Ishikawa (cell line): Measurements from ENCODE around the gene KCNJ9.
A peak's percentile ranks its signal among the peaks of the same experiment; 100 is the strongest.

Experiments
- CEBPB ChIP-seq: IDR thresholded peaks from 2 replicates; pipeline ENCODE4 v1.6.1; 2012
- CREB1 ChIP-seq: IDR thresholded peaks from 2 replicates; pipeline ENCODE4 v1.6.1; 2012; ENCODE audit warnings: low read depth
- EGR1 ChIP-seq: IDR thresholded peaks from 2 replicates; pipeline ENCODE4 v1.6.1; 2012
- EP300 ChIP-seq: IDR thresholded peaks from 2 replicates; pipeline ENCODE4 v1.6.1; 2012; ENCODE audit warnings: borderline replicate concordance
- FOXM1 ChIP-seq: IDR thresholded peaks from 2 replicates; pipeline ENCODE4 v1.6.1; 2012; ENCODE audit warnings: low read depth, borderline replicate concordance
- MAX ChIP-seq: IDR thresholded peaks from 2 replicates; pipeline ENCODE4 v1.6.1; 2012
- NFIC ChIP-seq: IDR thresholded peaks from 2 replicates; pipeline ENCODE4 v1.6.1; 2012
- RAD21 ChIP-seq: IDR thresholded peaks from 2 replicates; pipeline ENCODE4 v1.6.1; 2012; ENCODE audit warnings: low read depth
- TAF1 ChIP-seq: IDR thresholded peaks from 2 replicates; pipeline ENCODE4 v1.6.1; 2012; ENCODE audit warnings: low read depth, mild to moderate bottlenecking
- TCF12 ChIP-seq: IDR thresholded peaks from 2 replicates; pipeline ENCODE4 v1.6.1; 2012; ENCODE audit warnings: low read depth
- TEAD4 ChIP-seq: IDR thresholded peaks from 2 replicates; pipeline ENCODE4 v1.6.1; 2012
- USF1 ChIP-seq: IDR thresholded peaks from 2 replicates; pipeline ENCODE4 v1.6.1; 2012
- YY1 ChIP-seq: IDR thresholded peaks from 2 replicates; pipeline ENCODE4 v1.6.1; 2012; ENCODE audit warnings: low read depth
- ZBTB7A ChIP-seq: IDR thresholded peaks from 2 replicates; pipeline ENCODE4 v1.6.1; 2012; ENCODE audit warnings: low read depth
- TF ChIP-seq, protein P1 (sequence below): IDR thresholded peaks from 2 replicates; pipeline ENCODE4 v1.6.1; 2012; ENCODE audit warnings: low read depth, mild to moderate bottlenecking

KCNJ9 gene

GRCh38 chr1:160081261-160081936 lies at the start of gene KCNJ9:
Gene KCNJ9, plus strand, starts transcription at chr1:160081538. Its CDS starts 2,493 bp downstream, at chr1:160084031.
- TF ChIP-seq NFIC (no peak), EP300 (no peak), YY1 (no peak), ZBTB7A (no peak), MAX (no peak), EGR1 (no peak), TAF1 (no peak)

- TF ChIP-seq MAX: no peak
- TF ChIP-seq ZBTB7A: no peak
- no peak for TF ChIP-seq TCF12
- TF ChIP-seq YY1: no peak
- TF ChIP-seq, protein P1, sequence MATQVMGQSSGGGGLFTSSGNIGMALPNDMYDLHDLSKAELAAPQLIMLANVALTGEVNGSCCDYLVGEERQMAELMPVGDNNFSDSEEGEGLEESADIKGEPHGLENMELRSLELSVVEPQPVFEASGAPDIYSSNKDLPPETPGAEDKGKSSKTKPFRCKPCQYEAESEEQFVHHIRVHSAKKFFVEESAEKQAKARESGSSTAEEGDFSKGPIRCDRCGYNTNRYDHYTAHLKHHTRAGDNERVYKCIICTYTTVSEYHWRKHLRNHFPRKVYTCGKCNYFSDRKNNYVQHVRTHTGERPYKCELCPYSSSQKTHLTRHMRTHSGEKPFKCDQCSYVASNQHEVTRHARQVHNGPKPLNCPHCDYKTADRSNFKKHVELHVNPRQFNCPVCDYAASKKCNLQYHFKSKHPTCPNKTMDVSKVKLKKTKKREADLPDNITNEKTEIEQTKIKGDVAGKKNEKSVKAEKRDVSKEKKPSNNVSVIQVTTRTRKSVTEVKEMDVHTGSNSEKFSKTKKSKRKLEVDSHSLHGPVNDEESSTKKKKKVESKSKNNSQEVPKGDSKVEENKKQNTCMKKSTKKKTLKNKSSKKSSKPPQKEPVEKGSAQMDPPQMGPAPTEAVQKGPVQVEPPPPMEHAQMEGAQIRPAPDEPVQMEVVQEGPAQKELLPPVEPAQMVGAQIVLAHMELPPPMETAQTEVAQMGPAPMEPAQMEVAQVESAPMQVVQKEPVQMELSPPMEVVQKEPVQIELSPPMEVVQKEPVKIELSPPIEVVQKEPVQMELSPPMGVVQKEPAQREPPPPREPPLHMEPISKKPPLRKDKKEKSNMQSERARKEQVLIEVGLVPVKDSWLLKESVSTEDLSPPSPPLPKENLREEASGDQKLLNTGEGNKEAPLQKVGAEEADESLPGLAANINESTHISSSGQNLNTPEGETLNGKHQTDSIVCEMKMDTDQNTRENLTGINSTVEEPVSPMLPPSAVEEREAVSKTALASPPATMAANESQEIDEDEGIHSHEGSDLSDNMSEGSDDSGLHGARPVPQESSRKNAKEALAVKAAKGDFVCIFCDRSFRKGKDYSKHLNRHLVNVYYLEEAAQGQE: no peak
- TF ChIP-seq RAD21: no peak
- TF ChIP-seq CREB1: no peak
- no peak for TF ChIP-seq FOXM1
Observed at GRCh38 chr1:160032165-160032820, 49.0 kb upstream of the KCNJ9 start.

GRCh38 chr1:160040476-160040875 lies 40.9 kb upstream of the KCNJ9 start:
- TF ChIP-seq CEBPB (no peak), TCF12 (no peak), TAF1 (no peak)

GRCh38 chr1:160043543-160043942 lies 37.8 kb upstream of the KCNJ9 start:
- TF ChIP-seq TAF1: no peak

GRCh38 chr1:160045653-160046052 lies 35.7 kb upstream of the KCNJ9 start:
- TF ChIP-seq FOXM1 (no peak), CREB1 (no peak), TEAD4 (no peak), EP300 (no peak), ZBTB7A (no peak), TAF1 (no peak), EGR1 (no peak), USF1 (no peak; the same call in 1 of the 2 replicates), YY1 (no peak), TCF12 (no peak), RAD21 (no peak), CEBPB (no peak), NFIC (no peak), MAX (no peak)
- TF ChIP-seq, protein P1: no peak

- no peak for TF ChIP-seq FOXM1
- peak; percentile 78 for TF ChIP-seq RAD21
- TF ChIP-seq YY1: no peak
- no peak for TF ChIP-seq ZBTB7A
- TF ChIP-seq EGR1: 0 out of 2 replicates have a peak, but pooled peaks have one; percentile 30
- no peak for TF ChIP-seq NFIC
- TF ChIP-seq TCF12: no peak
Observed at GRCh38 chr1:160046494-160047110, 34.7 kb upstream of the KCNJ9 start.
